HepG2 (cell line): ENCODE data around the gene DUS1L. TPM values are rescaled to one million over a fixed set of nuclear protein-coding genes. Genes with fewer than 3 reads are reported as not detected.

Experiments used
- BRD4 ChIP-seq: sonication (generic); formaldehyde crosslinking; IDR thresholded peaks from 2 replicates; pipeline ENCODE4 v1.4.0; 2020; ENCODE audit warnings: missing genetic modification reagents
- CCDC6 ChIP-seq: sonication (generic); formaldehyde crosslinking; IDR thresholded peaks from 2 replicates; pipeline ENCODE4 v1.8.1; 2022; ENCODE audit warnings: mild to moderate bottlenecking, missing genetic modification reagents, moderate library complexity
- GATAD1 ChIP-seq: IDR thresholded peaks from 2 replicates; pipeline ENCODE4 v1.6.1; 2016; ENCODE audit warnings: missing genetic modification reagents, missing compliant biosample characterization
- HNF4A ChIP-seq: sonication (generic); formaldehyde crosslinking; IDR thresholded peaks from 2 replicates; pipeline ENCODE4 v1.4.0; 2020; ENCODE audit warnings: missing genetic modification reagents
- HNRNPLL ChIP-seq: fragments of 200-400 bp; formaldehyde crosslinking; IDR thresholded peaks from 2 replicates; pipeline ENCODE4 v1.6.1; 2017; ENCODE audit warnings: mild to moderate bottlenecking, low read depth, low read length; ENCODE audit not compliant: poor library complexity, severe bottlenecking
- IRF1 ChIP-seq: sonication (generic); formaldehyde crosslinking; IDR thresholded peaks from 2 replicates; pipeline ENCODE4 v1.4.0; 2020; ENCODE audit warnings: low read depth, mild to moderate bottlenecking, missing genetic modification reagents
- JUN ChIP-seq: sonication (generic); formaldehyde crosslinking; IDR thresholded peaks from 2 replicates; pipeline ENCODE4 v1.4.0; 2020; ENCODE audit warnings: mild to moderate bottlenecking, missing genetic modification reagents
- MED13 ChIP-seq: sonication (generic); formaldehyde crosslinking; IDR thresholded peaks from 2 replicates; pipeline ENCODE4 v1.5.0; 2020; ENCODE audit warnings: missing genetic modification reagents
- MTERF4 ChIP-seq: sonication (generic); formaldehyde crosslinking; IDR thresholded peaks from 2 replicates; pipeline ENCODE4 v1.8.0; 2023; ENCODE audit warnings: mild to moderate bottlenecking, missing genetic modification reagents
- PATZ1 ChIP-seq: sonication (generic); formaldehyde crosslinking; IDR thresholded peaks from 2 replicates; pipeline ENCODE4 v1.4.0; 2020; ENCODE audit warnings: missing genetic modification reagents
- POGK ChIP-seq: sonication (generic); formaldehyde crosslinking; conservative IDR thresholded peaks from 2 replicates; pipeline ENCODE4 v1.8.0; 2022; ENCODE audit warnings: mild to moderate bottlenecking, moderate library complexity, missing genetic modification reagents
- SMAD9 ChIP-seq: sonication (generic); formaldehyde crosslinking; IDR thresholded peaks from 2 replicates; pipeline ENCODE4 v1.5.1; 2020; ENCODE audit warnings: mild to moderate bottlenecking, missing genetic modification reagents
- ZBTB4 ChIP-seq: sonication (generic); formaldehyde crosslinking; IDR thresholded peaks from 2 replicates; pipeline ENCODE4 v1.4.0; 2020; ENCODE audit warnings: missing genetic modification reagents, mild to moderate bottlenecking, borderline replicate concordance
- ZBTB46 ChIP-seq: sonication (generic); formaldehyde crosslinking; IDR thresholded peaks from 2 replicates; pipeline ENCODE4 v1.4.0; 2020; ENCODE audit warnings: mild to moderate bottlenecking, missing genetic modification reagents, borderline replicate concordance
- ZNF432 ChIP-seq: sonication (generic); formaldehyde crosslinking; IDR thresholded peaks from 2 replicates; pipeline ENCODE4 v1.5.0; 2020; ENCODE audit warnings: missing genetic modification reagents, mild to moderate bottlenecking, borderline replicate concordance
- ZNF589 ChIP-seq: sonication (generic); formaldehyde crosslinking; conservative IDR thresholded peaks from 2 replicates; pipeline ENCODE4 v1.8.0; 2022; ENCODE audit warnings: mild to moderate bottlenecking, moderate library complexity, missing genetic modification reagents
- ZNF782 ChIP-seq: sonication (generic); formaldehyde crosslinking; IDR thresholded peaks from 2 replicates; pipeline ENCODE4 v1.4.0; 2020; ENCODE audit warnings: missing genetic modification reagents, mild to moderate bottlenecking, borderline replicate concordance
- polyA plus RNA-seq, 8 experiments: library from polyadenylated mRNA; depleted of rRNA in 3 of 8; stranded (reverse) in 7 of 8; unstranded in 1 of 8; fragments of >200 nt; fragmentation: Illumina TruSeq in 4 of 8; extraction: Trizol in 4 of 8; gene quantifications; 2 replicates each; pipeline versions ENCODE4 v1.2.1 to v1.2.3, GENCODE V29; 2011 to 2016; ENCODE audit warnings: low read depth in 4 of 8, missing spikeins in 1 of 8, mixed read lengths in 1 of 8; ENCODE audit not compliant: insufficient read depth in 1 of 8
- total RNA-seq, 5 experiments: library from RNA; depleted of rRNA; stranded (reverse); fragments of >200 nt; fragmentation: Illumina TruSeq; extraction: Trizol; gene quantifications; 2 replicates each; pipeline ENCODE4 v1.2.3, GENCODE V29; 2016; ENCODE audit warnings: low read depth in 1 of 5

DUS1L gene
- total and polyA plus RNA-seq, 2 of the 13 experiments (the other 11 are each of a cell fraction or from before 2014, with no cell fraction given) = 81.0 to 109 TPM

GRCh38 chr17:82056729-82057621 lies 8.6 kb downstream of the DUS1L start (continued):
- TF ChIP-seq IRF1 (CRISPR knock-in tag) (no peak), ZNF432 (CRISPR knock-in tag) (no peak), SMAD9 (CRISPR knock-in tag) (no peak), ZNF589 (CRISPR knock-in tag) (peak; percentile 79), PATZ1 (peak; percentile 88), ZNF782 (peak; percentile 20; the same call in 1 of the 2 replicates), ZBTB46 (CRISPR knock-in tag) (peak; percentile 87; the same call in 1 of the 2 replicates), CCDC6 (no peak), MED13 (CRISPR knock-in tag) (no peak), JUN (CRISPR knock-in tag) (peak; percentile 15; the same call in 1 of the 2 replicates), ZBTB4 (CRISPR knock-in tag) (peak; percentile 91), GATAD1 (CRISPR knock-in tag) (peak; percentile 67), HNRNPLL (no peak), BRD4 (CRISPR knock-in tag) (no peak), POGK (CRISPR knock-in tag) (peak; percentile 17; the same call in 1 of the 2 replicates), HNF4A (CRISPR knock-in tag) (peak; percentile 95), MTERF4 (no peak)
